HCT116 (cell line): Measurements from ENCODE around the gene TAB3. TPM values are rescaled to one million over a fixed set of nuclear protein-coding genes. Genes with fewer than 3 reads are reported as not detected.

ENCODE experiments used
- ATAC-seq: fragments of 200-7000 bp; cut with Tn5 transposase; 2 replicates; pipeline ENCODE4 v1.9.1; 2020; ENCODE audit warnings: mild to moderate bottlenecking, moderate library complexity
- BruUV-seq: library from RNA; stranded (reverse); fragments of 400-500 nt; replicated peaks from 2 replicates; lab custom pipeline; 2021; lab: Mats Ljungman, UMichigan
- CTCF ChIA-PET: fragments of 300-600 bp; sonication (Branson Sonifier 250); formaldehyde crosslinking; loops from one replicate; lab custom pipeline; 2021; ENCODE audit warnings: antibody characterized with exemption; lab: Charles Lee
- POLR2A ChIA-PET: fragments of 300-600, 350-600 bp; sonication (Branson Sonifier 250); formaldehyde crosslinking; loops from one replicate; lab custom pipeline; 2021; ENCODE audit warnings: antibody characterized with exemption; lab: Charles Lee
- RAD21 ChIA-PET, 2 experiments: fragments of 300-600 bp; sonication (Branson Sonifier 250); formaldehyde crosslinking; loops; one replicate each; lab custom pipeline; 2023; ENCODE audit warnings: low total read pairs in 2 of 2; ENCODE audit not compliant: uncharacterized antibody in 2 of 2, unreplicated experiment in 2 of 2, low non-redundant PET in 1 of 2; lab: Charles Lee
- DNase-seq: peaks from one replicate; pipeline ENCODE4 v3.0.0-alpha.2; 2010; ENCODE audit warnings: low read depth, low spot score
- H2AFZ ChIP-seq: fragments of 200-600 bp; shearing (Covaris generic), sonication (generic); 2 replicates; pipeline ENCODE4 v1.6.1; 2017; ENCODE audit warnings: low read depth, mixed run types, mixed read lengths, antibody characterized with exemption, low read length; ENCODE audit not compliant: poor library complexity, severe bottlenecking
- H3K27ac ChIP-seq: 2 replicates; pipeline ENCODE4 v1.5.1; 2012; ENCODE audit warnings: low read depth, low read length
- H3K27me3 ChIP-seq: fragments of 200-600 bp; sonication (generic); 2 replicates; pipeline ENCODE4 v1.6.1; 2016; ENCODE audit warnings: mixed run types, low read length, mixed read lengths; ENCODE audit not compliant: insufficient read depth
- H3K36me3 ChIP-seq, 2 experiments: fragments of 200-500 bp in 1 of 2; fragments of 200-600 bp in 1 of 2; sonication (Bioruptor generic) in 1 of 2; sonication (generic) in 1 of 2; 2 replicates each; pipeline versions ENCODE4 v1.5.1 to v1.6.1; 2014 to 2016; ENCODE audit warnings: low read length in 2 of 2, inconsistent platforms in 1 of 2, mixed read lengths in 1 of 2, mixed run types in 1 of 2; ENCODE audit not compliant: insufficient read depth in 2 of 2, control insufficient read depth in 1 of 2
- H3K4me1 ChIP-seq, 2 experiments: fragments of 200-600 bp in 1 of 2; sonication (generic) in 1 of 2; 2 replicates each; pipeline versions ENCODE4 v1.5.1 to v1.6.1; 2012 to 2017; ENCODE audit warnings: low read length in 2 of 2, inconsistent platforms in 1 of 2, mild to moderate bottlenecking in 1 of 2, mixed read lengths in 1 of 2, mixed run types in 1 of 2, moderate library complexity in 1 of 2; ENCODE audit not compliant: insufficient read depth in 2 of 2, control insufficient read depth in 1 of 2
- H3K4me2 ChIP-seq: fragments of 200-600 bp; sonication (generic); 2 replicates; pipeline ENCODE4 v1.6.1; 2017; ENCODE audit warnings: mixed run types, low read length, mixed read lengths
- H3K4me3 ChIP-seq, 2 experiments: fragments of 200-600 bp in 1 of 2; sonication (generic) in 1 of 2; replicated peaks in 1 of 2; 2 replicates each; pipeline ENCODE4 v1.5.1; 2011 to 2016; ENCODE audit warnings: low read length in 2 of 2, control low read depth in 1 of 2, low read depth in 1 of 2, mild to moderate bottlenecking in 1 of 2, mixed read lengths in 1 of 2, mixed run types in 1 of 2
- H3K79me2 ChIP-seq: fragments of 200-600 bp; sonication (generic); 2 replicates; pipeline ENCODE4 v1.6.1; 2017; ENCODE audit warnings: mild to moderate bottlenecking, mixed run types, low read length, moderate library complexity, mixed read lengths; ENCODE audit not compliant: insufficient read depth
- H3K9ac ChIP-seq: fragments of 200-600 bp; sonication (generic); 2 replicates; pipeline ENCODE4 v1.6.1; 2016; ENCODE audit warnings: low read length, mixed read lengths
- H3K9me2 ChIP-seq: fragments of 200-600 bp; sonication (generic), shearing (Covaris generic); 2 replicates; pipeline ENCODE4 v1.6.1; 2017; ENCODE audit warnings: mixed run types, mild to moderate bottlenecking, moderate library complexity; ENCODE audit not compliant: insufficient read depth
- H3K9me3 ChIP-seq, 2 experiments: fragments of 200-500 bp in 1 of 2; fragments of 200-600 bp in 1 of 2; sonication (Bioruptor generic) in 1 of 2; sonication (generic) in 1 of 2; 2 replicates each; pipeline ENCODE4 v1.6.1; 2014 to 2017; ENCODE audit warnings: low read length in 2 of 2, mixed read lengths in 2 of 2, inconsistent platforms in 1 of 2, low read depth in 1 of 2, mild to moderate bottlenecking in 1 of 2, mixed run types in 1 of 2, moderate library complexity in 1 of 2; ENCODE audit not compliant: control insufficient read depth in 1 of 2, insufficient read depth in 1 of 2
- H4K20me1 ChIP-seq: fragments of 200-600 bp; sonication (generic), shearing (Covaris generic); 2 replicates; pipeline ENCODE4 v1.6.1; 2017; ENCODE audit warnings: mixed run types, mild to moderate bottlenecking, moderate library complexity; ENCODE audit not compliant: insufficient read depth
- ATF3 ChIP-seq: IDR thresholded peaks from 2 replicates; pipeline ENCODE4 v1.6.1; 2012
- CEBPB ChIP-seq: IDR thresholded peaks from 2 replicates; pipeline ENCODE4 v1.6.1; 2012; ENCODE audit warnings: low read depth
- EGR1 ChIP-seq: IDR thresholded peaks from 2 replicates; pipeline ENCODE4 v1.6.1; 2012; ENCODE audit warnings: low read depth
- POLR2A ChIP-seq: IDR thresholded peaks from 2 replicates; pipeline ENCODE4 v1.7.0; 2011; ENCODE audit warnings: borderline replicate concordance; ENCODE audit not compliant: insufficient read depth, insufficient read length; ENCODE audit errors: extremely low read depth
- RAD21 ChIP-seq: IDR thresholded peaks from 2 replicates; pipeline ENCODE4 v1.6.1; 2012; ENCODE audit warnings: low read depth, mild to moderate bottlenecking
- SIN3A ChIP-seq: IDR thresholded peaks from 2 replicates; pipeline ENCODE4 v1.6.1; 2012; ENCODE audit warnings: low read depth
- SRF ChIP-seq: IDR thresholded peaks from 2 replicates; pipeline ENCODE4 v1.6.1; 2012; ENCODE audit warnings: low read depth
- TCF7L2 ChIP-seq: IDR thresholded peaks from 2 replicates; pipeline ENCODE4 v1.7.0; 2011; ENCODE audit warnings: borderline replicate concordance, inconsistent platforms; ENCODE audit not compliant: insufficient read depth, insufficient read length; ENCODE audit errors: extremely low read depth
- YY1 ChIP-seq: IDR thresholded peaks from 2 replicates; pipeline ENCODE4 v1.6.1; 2011; ENCODE audit warnings: low read length, low read depth, moderate library complexity, mild to moderate bottlenecking; ENCODE audit not compliant: insufficient replicate concordance; ENCODE audit errors: extremely low read depth
- ZBTB33 ChIP-seq: IDR thresholded peaks from 2 replicates; pipeline ENCODE4 v1.6.1; 2011; ENCODE audit warnings: mild to moderate bottlenecking, low read length, moderate library complexity; ENCODE audit not compliant: insufficient replicate concordance; ENCODE audit errors: extremely low read depth
- ZNF274 ChIP-seq: fragments of 200-500 bp; sonication (Bioruptor generic); IDR thresholded peaks from 2 replicates; pipeline ENCODE4 v1.6.1; 2014; ENCODE audit warnings: mild to moderate bottlenecking, low read depth, low read length, inconsistent platforms
- intact Hi-C: fragments of 100-400 bp; cut with micrococcal nuclease; formaldehyde crosslinking; loops from 2 replicates; pipeline ENCODE4 v1.10.0; 2022
- total RNA-seq: library from RNA; stranded (reverse); gene quantifications from one replicate; pipeline ENCODE4 v1.2.1, GENCODE V29; 2021; ENCODE audit not compliant: unreplicated experiment

The TAB3 gene
- total RNA-seq, 1 experiment from 2014 or later, result 11.2 TPM

- no peaks in the 10 kb centered on the region for H3K4me1 ChIP-seq
- no peaks in the 10 kb centered on the region for H3K9me3 ChIP-seq
- H4K20me1 ChIP-seq, result no peaks in the 10 kb centered on the region
- DNase-seq (no peak), ATAC-seq (no peak)
- H3K79me2 ChIP-seq, result no peaks in the 10 kb centered on the region
- intact Hi-C loops, result no loop called here
- H3K4me3 ChIP-seq, result no peak overlapping the region
- H3K9ac ChIP-seq, result no peak overlapping the region
- no peak overlapping the region for H3K4me2 ChIP-seq
- no peak overlapping the region for H3K27ac ChIP-seq
- H3K36me3 ChIP-seq, result no peaks in the 10 kb centered on the region
- no peaks in the 10 kb centered on the region for H3K9me2 ChIP-seq
- RAD21 ChIA-PET, result no interaction called here
- CTCF ChIA-PET, result no interaction called here
- no peak overlapping the region for H2AFZ ChIP-seq
- BruUV-seq, result no TSS peak
- no peak for TF ChIP-seq SRF
- TF ChIP-seq ZBTB33, result no peak
- TF ChIP-seq TCF7L2, result no peak
- TF ChIP-seq YY1, result no peak
- TF ChIP-seq, all 23 proteins: peak for 0
- POLR2A ChIA-PET, result no interaction called here
- no peaks in the 10 kb centered on the region for H3K27me3 ChIP-seq
Measured at GRCh38 chrX:30800901-30801300, 88.2 kb downstream of the TAB3 start.

GRCh38 chrX:30799327-30799726, 89.7 kb downstream of the TAB3 start:
- no peaks in the 10 kb centered on the region for H3K9me2 ChIP-seq
- no peak overlapping the region for H3K9ac ChIP-seq
- no peak overlapping the region for H2AFZ ChIP-seq
- intact Hi-C loops, result no loop called here
- ChIA-PET CTCF (no interaction called here), RAD21 (no interaction called here), POLR2A (no interaction called here)
- H3K4me1 ChIP-seq, result no peaks in the 10 kb centered on the region
- no peaks in the 10 kb centered on the region for H3K36me3 ChIP-seq
- no peak overlapping the region for H3K4me3 ChIP-seq
- no peaks in the 10 kb centered on the region for H3K27me3 ChIP-seq
- H3K4me2 ChIP-seq, result no peak overlapping the region
- H3K79me2 ChIP-seq, result no peaks in the 10 kb centered on the region
- ATAC-seq (no peak), DNase-seq (no peak)
- TF ChIP-seq ZNF274 (no peak), EGR1 (no peak), ATF3 (no peak), SIN3A (no peak), CEBPB (no peak), POLR2A (no peak), RAD21 (no peak), TCF7L2 (no peak)
- no peak overlapping the region for H3K27ac ChIP-seq
- no peaks in the 10 kb centered on the region for H3K9me3 ChIP-seq
- BruUV-seq, result no TSS peak
- H4K20me1 ChIP-seq, result no peaks in the 10 kb centered on the region
